Left ventricle myocardium inferior (tissue), 1 donor: ENCODE data around the gene RAI1. TPM values are rescaled to one million over a fixed set of nuclear protein-coding genes. Genes with fewer than 3 reads are reported as not detected.

Experiments used
- DNase-seq: peaks from one replicate; pipeline ENCODE4 v3.0.0-alpha.2; 2020
- H3K27ac ChIP-seq: fragments of 200-600 bp; replicated peaks from 2 replicates; pipeline ENCODE4 v1.8.0; 2021
- H3K27me3 ChIP-seq: fragments of 200-600 bp; 2 replicates; pipeline ENCODE4 v1.8.0; 2021; ENCODE audit warnings: low read depth
- H3K36me3 ChIP-seq: fragments of 200-600 bp; 2 replicates; pipeline ENCODE4 v1.8.0; 2021
- H3K4me1 ChIP-seq: fragments of 200-600 bp; 2 replicates; pipeline ENCODE4 v1.8.0; 2021
- H3K4me3 ChIP-seq: fragments of 200-600 bp; 2 replicates; pipeline ENCODE4 v1.8.0; 2021; ENCODE audit warnings: mild to moderate bottlenecking, moderate library complexity
- H3K9me3 ChIP-seq: fragments of 200-600 bp; replicated peaks from 2 replicates; pipeline ENCODE4 v1.8.0; 2021
- CTCF ChIP-seq: fragments of 200-600 bp; IDR thresholded peaks from 2 replicates; pipeline ENCODE4 v1.8.0; 2021; ENCODE audit warnings: antibody characterized with exemption, mild to moderate bottlenecking, borderline replicate concordance
- intact Hi-C: fragments of 100-400 bp; cut with micrococcal nuclease; formaldehyde crosslinking; loops from one replicate; pipeline ENCODE4 v1.11.0; 2022
- total RNA-seq: library from RNA; stranded (reverse); fragmentation: NEBNext Ultra II Directional; extraction: Animal tissue kit (Norgen Biotek cat#: 25700); gene quantifications from one replicate; pipeline ENCODE4 v1.2.1, GENCODE V29; 2021
- donor health status: DM: no; HTN: yes; CAD: no; lungs with severe emphysema.

Gene RAI1
- total RNA-seq, 1 donor from 2014 or later: 22.5 TPM

GRCh38 chr17:17798573-17799255 is 117.5 kb downstream of the RAI1 start:
- Histone ChIP-seq H3K27me3 (no peaks in the 10 kb centered on the region), H3K36me3 (peaks cover 66% of the 10 kb centered on the region), H3K9me3 (no peaks in the 10 kb centered on the region), H3K4me3 (no peak overlapping the region), H3K4me1 (peaks cover 23% of the 10 kb centered on the region), H3K27ac (no peak overlapping the region)
- intact Hi-C loops: no loop called here
- DNase-seq: no peak
- no peak for TF ChIP-seq CTCF

- no peaks in the 10 kb centered on the region for H3K27me3 ChIP-seq
- H3K4me1 ChIP-seq: peaks cover 20% of the 10 kb centered on the region
- H3K36me3 ChIP-seq: peaks cover 56% of the 10 kb centered on the region
- no peak overlapping the region for H3K4me3 ChIP-seq
- TF ChIP-seq CTCF: no peak
- DNase-seq: no peak
- intact Hi-C loops: loop anchor here (5.0 kb wide), 1 partner anchor 52 kb away; no protein-coding TSS in a partner anchor
- H3K27ac ChIP-seq: no peak overlapping the region
- H3K9me3 ChIP-seq: no peaks in the 10 kb centered on the region
These were observed 119.3 kb downstream of the RAI1 start for GRCh38 chr17:17800504-17801021.

GRCh38 chr17:17801800-17802481 is 120.7 kb downstream of the RAI1 start:
- no peaks in the 10 kb centered on the region for H3K9me3 ChIP-seq
- no peak overlapping the region for H3K4me3 ChIP-seq
- TF ChIP-seq CTCF: no peak
- DNase-seq: no peak
- peaks cover 34% of the 10 kb centered on the region for H3K4me1 ChIP-seq
- intact Hi-C loops: loop anchor here (5.0 kb wide), 1 partner anchor 50 kb away; no protein-coding TSS in a partner anchor
- H3K36me3 ChIP-seq: peaks cover 42% of the 10 kb centered on the region
- no peaks in the 10 kb centered on the region for H3K27me3 ChIP-seq
- H3K27ac ChIP-seq: no peak overlapping the region

- H3K4me3 ChIP-seq: no peak overlapping the region
- no peaks in the 10 kb centered on the region for H3K27me3 ChIP-seq
- peaks cover 37% of the 10 kb centered on the region for H3K4me1 ChIP-seq
- no peaks in the 10 kb centered on the region for H3K9me3 ChIP-seq
- intact Hi-C loops: loop anchor here (5.0 kb wide), 1 partner anchor 48 kb away; no protein-coding TSS in a partner anchor
- H3K27ac ChIP-seq: no peak overlapping the region
- peaks cover 22% of the 10 kb centered on the region for H3K36me3 ChIP-seq
- no peak for TF ChIP-seq CTCF
- DNase-seq: no peak
These were observed 122.7 kb downstream of the RAI1 start for GRCh38 chr17:17804007-17804406.

- H3K4me3 ChIP-seq: no peak overlapping the region
- no peak for DNase-seq
- no peaks in the 10 kb centered on the region for H3K27me3 ChIP-seq
- H3K4me1 ChIP-seq: peaks cover 49% of the 10 kb centered on the region
- peak overlapping the region; percentile 85 for H3K27ac ChIP-seq
- no peaks in the 10 kb centered on the region for H3K9me3 ChIP-seq
- no peak for TF ChIP-seq CTCF
- peaks cover 23% of the 10 kb centered on the region for H3K36me3 ChIP-seq
- intact Hi-C loops: no loop called here
These were observed 124.3 kb downstream of the RAI1 start for GRCh38 chr17:17805575-17805974.
